ENCODE measurements around the gene BCAS1.
A peak's percentile ranks its signal among the peaks of the same experiment; 100 is the strongest.

Gene BCAS1

DNA sequence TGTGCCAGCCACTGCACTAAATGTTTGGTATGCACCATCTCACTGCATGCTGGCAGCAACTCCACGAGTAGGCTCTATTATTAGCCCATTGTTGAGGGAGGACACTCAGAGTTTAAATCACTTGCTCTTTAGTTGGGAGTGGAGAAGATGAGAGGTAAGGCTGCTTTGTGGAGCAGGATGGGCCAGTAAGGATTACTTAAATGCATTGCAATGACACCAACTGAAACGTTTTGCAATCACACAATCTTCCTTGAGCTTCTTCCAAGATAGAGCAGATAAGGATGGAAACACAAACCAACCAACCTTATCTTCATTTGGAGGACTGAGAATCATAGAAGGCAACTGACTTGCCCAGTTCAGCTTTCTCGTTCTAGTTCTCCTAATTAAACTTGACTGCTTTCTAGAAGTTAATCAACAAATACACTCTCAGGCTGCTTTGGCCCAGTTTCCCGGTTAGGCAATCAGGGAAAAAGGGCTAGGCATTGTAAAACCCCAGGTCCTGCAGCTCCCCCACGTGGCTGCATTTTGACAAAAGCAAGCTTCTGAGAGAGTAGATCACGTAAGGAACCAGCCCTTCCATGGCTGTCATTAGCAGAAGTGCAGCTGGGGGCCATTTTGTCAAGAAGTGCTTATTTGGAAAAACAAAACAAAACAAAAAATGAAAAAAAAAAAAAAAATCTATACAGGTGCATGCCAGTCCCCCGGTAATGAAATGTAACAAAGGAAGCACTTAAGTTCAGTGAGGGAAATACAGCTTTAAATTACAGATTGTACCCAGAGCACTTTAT, 130.6 kb downstream of the BCAS1 start:
- no peak for TF ChIP-seq ZFP3 (CRISPR knock-in tag; IDR thresholded peaks at IDR 0.05)
- TF ChIP-seq ISL1 (CRISPR knock-in tag; IDR thresholded peaks at IDR 0.05) = no peak
- no peak for TF ChIP-seq ARNTL (CRISPR knock-in tag; IDR thresholded peaks at IDR 0.05; ENCODE audit: borderline replicate concordance, low read depth)
- no peak for TF ChIP-seq TOX (CRISPR knock-in tag; IDR thresholded peaks at IDR 0.05; ENCODE audit: borderline replicate concordance)
- TF ChIP-seq, protein P1, sequence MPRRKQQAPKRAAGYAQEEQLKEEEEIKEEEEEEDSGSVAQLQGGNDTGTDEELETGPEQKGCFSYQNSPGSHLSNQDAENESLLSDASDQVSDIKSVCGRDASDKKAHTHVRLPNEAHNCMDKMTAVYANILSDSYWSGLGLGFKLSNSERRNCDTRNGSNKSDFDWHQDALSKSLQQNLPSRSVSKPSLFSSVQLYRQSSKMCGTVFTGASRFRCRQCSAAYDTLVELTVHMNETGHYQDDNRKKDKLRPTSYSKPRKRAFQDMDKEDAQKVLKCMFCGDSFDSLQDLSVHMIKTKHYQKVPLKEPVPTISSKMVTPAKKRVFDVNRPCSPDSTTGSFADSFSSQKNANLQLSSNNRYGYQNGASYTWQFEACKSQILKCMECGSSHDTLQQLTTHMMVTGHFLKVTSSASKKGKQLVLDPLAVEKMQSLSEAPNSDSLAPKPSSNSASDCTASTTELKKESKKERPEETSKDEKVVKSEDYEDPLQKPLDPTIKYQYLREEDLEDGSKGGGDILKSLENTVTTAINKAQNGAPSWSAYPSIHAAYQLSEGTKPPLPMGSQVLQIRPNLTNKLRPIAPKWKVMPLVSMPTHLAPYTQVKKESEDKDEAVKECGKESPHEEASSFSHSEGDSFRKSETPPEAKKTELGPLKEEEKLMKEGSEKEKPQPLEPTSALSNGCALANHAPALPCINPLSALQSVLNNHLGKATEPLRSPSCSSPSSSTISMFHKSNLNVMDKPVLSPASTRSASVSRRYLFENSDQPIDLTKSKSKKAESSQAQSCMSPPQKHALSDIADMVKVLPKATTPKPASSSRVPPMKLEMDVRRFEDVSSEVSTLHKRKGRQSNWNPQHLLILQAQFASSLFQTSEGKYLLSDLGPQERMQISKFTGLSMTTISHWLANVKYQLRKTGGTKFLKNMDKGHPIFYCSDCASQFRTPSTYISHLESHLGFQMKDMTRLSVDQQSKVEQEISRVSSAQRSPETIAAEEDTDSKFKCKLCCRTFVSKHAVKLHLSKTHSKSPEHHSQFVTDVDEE (CRISPR knock-in tag; IDR thresholded peaks at IDR 0.05) = no peak
- TF ChIP-seq GLIS3 (CRISPR knock-in tag; IDR thresholded peaks at IDR 0.05) = no peak
- TF ChIP-seq, protein P2, sequence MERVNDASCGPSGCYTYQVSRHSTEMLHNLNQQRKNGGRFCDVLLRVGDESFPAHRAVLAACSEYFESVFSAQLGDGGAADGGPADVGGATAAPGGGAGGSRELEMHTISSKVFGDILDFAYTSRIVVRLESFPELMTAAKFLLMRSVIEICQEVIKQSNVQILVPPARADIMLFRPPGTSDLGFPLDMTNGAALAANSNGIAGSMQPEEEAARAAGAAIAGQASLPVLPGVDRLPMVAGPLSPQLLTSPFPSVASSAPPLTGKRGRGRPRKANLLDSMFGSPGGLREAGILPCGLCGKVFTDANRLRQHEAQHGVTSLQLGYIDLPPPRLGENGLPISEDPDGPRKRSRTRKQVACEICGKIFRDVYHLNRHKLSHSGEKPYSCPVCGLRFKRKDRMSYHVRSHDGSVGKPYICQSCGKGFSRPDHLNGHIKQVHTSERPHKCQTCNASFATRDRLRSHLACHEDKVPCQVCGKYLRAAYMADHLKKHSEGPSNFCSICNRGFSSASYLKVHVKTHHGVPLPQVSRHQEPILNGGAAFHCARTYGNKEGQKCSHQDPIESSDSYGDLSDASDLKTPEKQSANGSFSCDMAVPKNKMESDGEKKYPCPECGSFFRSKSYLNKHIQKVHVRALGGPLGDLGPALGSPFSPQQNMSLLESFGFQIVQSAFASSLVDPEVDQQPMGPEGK (CRISPR knock-in tag; IDR thresholded peaks at IDR 0.05; ENCODE audit: borderline replicate concordance) = no peak
- no peak for TF ChIP-seq ESRRG (CRISPR knock-in tag; IDR thresholded peaks at IDR 0.05)
- TF ChIP-seq BACH2 (CRISPR knock-in tag; IDR thresholded peaks at IDR 0.05; ENCODE audit: borderline replicate concordance) = no peak
- ATAC-seq = peak; percentile 95

DNA sequence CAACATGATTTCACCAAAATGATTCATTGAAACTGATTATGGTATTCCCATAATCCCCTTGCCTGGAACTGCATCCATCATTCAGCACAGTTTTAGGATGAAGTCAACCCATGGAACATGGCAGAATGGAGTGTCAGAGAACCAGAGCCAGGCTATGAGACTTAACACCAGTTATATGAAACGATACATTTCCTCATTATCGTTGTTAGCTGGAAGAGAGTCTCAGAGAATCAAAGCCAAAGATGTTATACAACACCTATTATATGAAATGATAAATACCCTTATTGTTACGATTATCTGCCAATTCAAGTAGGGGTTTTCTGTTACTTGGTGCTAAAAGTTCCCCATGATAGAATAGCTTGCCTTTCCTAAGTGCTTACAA, 131.2 kb downstream of the BCAS1 start:
- TF ChIP-seq, protein P2 (CRISPR knock-in tag; IDR thresholded peaks at IDR 0.05; ENCODE audit: borderline replicate concordance) = no peak
- TF ChIP-seq ISL1 (CRISPR knock-in tag; IDR thresholded peaks at IDR 0.05) = no peak
- no peak for ATAC-seq

DNA sequence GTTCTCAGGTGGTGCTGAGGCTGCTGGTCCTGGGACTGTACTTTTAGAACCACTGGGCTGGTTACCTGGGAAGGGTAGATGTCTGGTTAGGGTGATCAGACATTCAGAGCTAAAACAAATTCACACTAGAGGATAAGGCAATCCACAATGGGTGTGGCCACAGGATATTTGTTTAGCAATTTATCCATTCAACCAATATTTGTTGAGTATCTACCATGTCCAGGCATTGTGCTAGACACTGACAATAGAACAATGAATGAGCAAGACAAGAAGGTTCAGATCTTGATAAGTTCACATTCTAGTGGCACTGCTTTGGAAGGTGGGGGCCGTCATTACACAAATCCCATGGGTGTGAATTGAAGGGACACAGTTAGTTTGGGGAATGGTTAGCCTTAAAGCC, 131.7 kb downstream of the BCAS1 start:
- TF ChIP-seq ZFP3 (CRISPR knock-in tag; IDR thresholded peaks at IDR 0.05) = no peak
- no peak for TF ChIP-seq TCF4 (CRISPR knock-in tag; IDR thresholded peaks at IDR 0.05; ENCODE audit: borderline replicate concordance)
- TF ChIP-seq PPARA (CRISPR knock-in tag; IDR thresholded peaks at IDR 0.05; ENCODE audit: borderline replicate concordance) = no peak
- TF ChIP-seq TOX (CRISPR knock-in tag; IDR thresholded peaks at IDR 0.05; ENCODE audit: borderline replicate concordance) = no peak
- TF ChIP-seq GLIS3 (CRISPR knock-in tag; IDR thresholded peaks at IDR 0.05) = no peak
- no peak for TF ChIP-seq BACH2 (CRISPR knock-in tag; IDR thresholded peaks at IDR 0.05; ENCODE audit: borderline replicate concordance)
- TF ChIP-seq, protein P3, sequence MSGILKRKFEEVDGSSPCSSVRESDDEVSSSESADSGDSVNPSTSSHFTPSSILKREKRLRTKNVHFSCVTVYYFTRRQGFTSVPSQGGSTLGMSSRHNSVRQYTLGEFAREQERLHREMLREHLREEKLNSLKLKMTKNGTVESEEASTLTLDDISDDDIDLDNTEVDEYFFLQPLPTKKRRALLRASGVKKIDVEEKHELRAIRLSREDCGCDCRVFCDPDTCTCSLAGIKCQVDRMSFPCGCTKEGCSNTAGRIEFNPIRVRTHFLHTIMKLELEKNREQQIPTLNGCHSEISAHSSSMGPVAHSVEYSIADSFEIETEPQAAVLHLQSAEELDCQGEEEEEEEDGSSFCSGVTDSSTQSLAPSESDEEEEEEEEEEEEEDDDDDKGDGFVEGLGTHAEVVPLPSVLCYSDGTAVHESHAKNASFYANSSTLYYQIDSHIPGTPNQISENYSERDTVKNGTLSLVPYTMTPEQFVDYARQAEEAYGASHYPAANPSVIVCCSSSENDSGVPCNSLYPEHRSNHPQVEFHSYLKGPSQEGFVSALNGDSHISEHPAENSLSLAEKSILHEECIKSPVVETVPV (CRISPR knock-in tag; IDR thresholded peaks at IDR 0.05) = no peak
- TF ChIP-seq, protein P4, sequence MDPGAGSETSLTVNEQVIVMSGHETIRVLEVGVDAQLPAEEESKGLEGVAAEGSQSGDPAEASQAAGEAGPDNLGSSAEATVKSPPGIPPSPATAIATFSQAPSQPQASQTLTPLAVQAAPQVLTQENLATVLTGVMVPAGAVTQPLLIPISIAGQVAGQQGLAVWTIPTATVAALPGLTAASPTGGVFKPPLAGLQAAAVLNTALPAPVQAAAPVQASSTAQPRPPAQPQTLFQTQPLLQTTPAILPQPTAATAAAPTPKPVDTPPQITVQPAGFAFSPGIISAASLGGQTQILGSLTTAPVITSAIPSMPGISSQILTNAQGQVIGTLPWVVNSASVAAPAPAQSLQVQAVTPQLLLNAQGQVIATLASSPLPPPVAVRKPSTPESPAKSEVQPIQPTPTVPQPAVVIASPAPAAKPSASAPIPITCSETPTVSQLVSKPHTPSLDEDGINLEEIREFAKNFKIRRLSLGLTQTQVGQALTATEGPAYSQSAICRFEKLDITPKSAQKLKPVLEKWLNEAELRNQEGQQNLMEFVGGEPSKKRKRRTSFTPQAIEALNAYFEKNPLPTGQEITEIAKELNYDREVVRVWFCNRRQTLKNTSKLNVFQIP (CRISPR knock-in tag; IDR thresholded peaks at IDR 0.05; ENCODE audit: borderline replicate concordance, low read depth) = no peak
- TF ChIP-seq, protein P1 (CRISPR knock-in tag; IDR thresholded peaks at IDR 0.05) = no peak
- TF ChIP-seq, protein P2 (CRISPR knock-in tag; IDR thresholded peaks at IDR 0.05; ENCODE audit: borderline replicate concordance) = no peak
- TF ChIP-seq ZNF70 (CRISPR knock-in tag; IDR thresholded peaks at IDR 0.05) = no peak
- TF ChIP-seq, protein P5, sequence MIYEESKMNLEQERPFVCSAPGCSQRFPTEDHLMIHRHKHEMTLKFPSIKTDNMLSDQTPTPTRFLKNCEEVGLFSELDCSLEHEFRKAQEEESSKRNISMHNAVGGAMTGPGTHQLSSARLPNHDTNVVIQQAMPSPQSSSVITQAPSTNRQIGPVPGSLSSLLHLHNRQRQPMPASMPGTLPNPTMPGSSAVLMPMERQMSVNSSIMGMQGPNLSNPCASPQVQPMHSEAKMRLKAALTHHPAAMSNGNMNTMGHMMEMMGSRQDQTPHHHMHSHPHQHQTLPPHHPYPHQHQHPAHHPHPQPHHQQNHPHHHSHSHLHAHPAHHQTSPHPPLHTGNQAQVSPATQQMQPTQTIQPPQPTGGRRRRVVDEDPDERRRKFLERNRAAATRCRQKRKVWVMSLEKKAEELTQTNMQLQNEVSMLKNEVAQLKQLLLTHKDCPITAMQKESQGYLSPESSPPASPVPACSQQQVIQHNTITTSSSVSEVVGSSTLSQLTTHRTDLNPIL (CRISPR knock-in tag; IDR thresholded peaks at IDR 0.05; ENCODE audit: low read depth) = no peak
- no peak for TF ChIP-seq ZNF565 (CRISPR knock-in tag; conservative IDR thresholded peaks at IDR 0.05; ENCODE audit: low read depth)
- TF ChIP-seq ZNF8 (CRISPR knock-in tag; IDR thresholded peaks at IDR 0.05) = no peak
- no peak for TF ChIP-seq OSR1 (CRISPR knock-in tag; IDR thresholded peaks at IDR 0.05)
- TF ChIP-seq RARB (CRISPR knock-in tag; IDR thresholded peaks at IDR 0.05) = no peak
- no peak for TF ChIP-seq ESRRG (CRISPR knock-in tag; IDR thresholded peaks at IDR 0.05)
- ATAC-seq = no peak
